ENCODE measurements around the gene GIT2.
A peak's percentile ranks its signal among the peaks of the same experiment; 100 is the strongest.

The GIT2 gene

DNA sequence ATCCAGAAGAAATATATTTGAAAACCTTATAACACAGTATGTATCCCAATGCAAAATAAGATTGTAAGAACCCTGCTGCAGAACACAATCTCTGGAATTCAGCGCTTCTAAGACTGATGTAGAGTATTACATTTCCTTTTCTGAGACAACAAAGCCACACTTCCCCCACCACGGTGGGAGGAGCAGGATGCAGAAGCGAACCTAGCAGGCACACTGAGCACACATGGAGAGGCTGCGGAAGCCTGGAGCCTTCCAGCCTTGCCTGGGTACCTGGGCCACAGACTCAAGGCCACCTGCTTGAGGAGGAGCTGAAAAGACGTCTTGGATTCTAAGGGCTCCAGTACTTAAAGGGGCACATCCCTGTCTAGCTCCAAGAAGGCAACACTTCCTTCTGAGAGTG, 49.7 kb downstream of the GIT2 start:
- no peaks in the 10 kb centered on the region for H3K79me1 ChIP-seq (ENCODE audit: low read length)
- H3K9ac ChIP-seq (ENCODE audit: low read length), result no peak overlapping the region
- no peak overlapping the region for H2BK120ac ChIP-seq (ENCODE audit: insufficient read depth, low read length, poor library complexity)
- no peak overlapping the region for H3K4me2 ChIP-seq (ENCODE audit: low read length)
- H3K27me3 ChIP-seq (ENCODE audit: insufficient read depth, low read length), result no peaks in the 10 kb centered on the region
- H4K12ac ChIP-seq (ENCODE audit: low read depth, low read length), result no peak overlapping the region
- H3K27ac ChIP-seq (ENCODE audit: low read depth, low read length), result no peak overlapping the region
- no peak overlapping the region for H3K4ac ChIP-seq (ENCODE audit: low read depth, low read length)
- no peak overlapping the region for H2AK5ac ChIP-seq (ENCODE audit: low read length)
- H3K4me1 ChIP-seq (ENCODE audit: control insufficient read depth in 1 of 2, insufficient read depth in 2 of 2, low read length in 2 of 2), result peaks cover 0 to 2% of the 10 kb centered on the region in 2 experiments
- no peak overlapping the region for H3K23ac ChIP-seq (ENCODE audit: low read length)
- H4K91ac ChIP-seq (ENCODE audit: low read depth, low read length), result no peak overlapping the region
- no peak overlapping the region for H3K4me3 ChIP-seq (ENCODE audit: low read depth, low read length)
- no peak overlapping the region for H3K18ac ChIP-seq (ENCODE audit: low read length)
- no peak overlapping the region for H2BK5ac ChIP-seq (ENCODE audit: low read depth, low read length, poor library complexity)
- H3K9me3 ChIP-seq (ENCODE audit: insufficient read depth, low read depth, low read length), result peaks cover 2% of the 10 kb centered on the region
- H3K36me3 ChIP-seq (ENCODE audit: control insufficient read depth in 1 of 2, insufficient read depth in 2 of 2, low read length in 2 of 2), result peaks cover 9 to 20% of the 10 kb centered on the region in 2 experiments
- no peak overlapping the region for H4K8ac ChIP-seq (ENCODE audit: low read depth, low read length)
- H2AFZ ChIP-seq (ENCODE audit: insufficient read depth, low read length, poor library complexity), result no peak overlapping the region
- DNase-seq, result no peak
- no CpG with 5 or more reads among the region's 5 CpGs for WGBS (ENCODE audit: extremely low coverage, insufficient coverage, insufficient read length)
- no peak overlapping the region for H2BK12ac ChIP-seq (ENCODE audit: low read length)
- H3K79me2 ChIP-seq (ENCODE audit: control insufficient read depth, insufficient read depth, low read length, poor library complexity), result no peaks in the 10 kb centered on the region
- no peak overlapping the region for H3K14ac ChIP-seq (ENCODE audit: low read length)

DNA sequence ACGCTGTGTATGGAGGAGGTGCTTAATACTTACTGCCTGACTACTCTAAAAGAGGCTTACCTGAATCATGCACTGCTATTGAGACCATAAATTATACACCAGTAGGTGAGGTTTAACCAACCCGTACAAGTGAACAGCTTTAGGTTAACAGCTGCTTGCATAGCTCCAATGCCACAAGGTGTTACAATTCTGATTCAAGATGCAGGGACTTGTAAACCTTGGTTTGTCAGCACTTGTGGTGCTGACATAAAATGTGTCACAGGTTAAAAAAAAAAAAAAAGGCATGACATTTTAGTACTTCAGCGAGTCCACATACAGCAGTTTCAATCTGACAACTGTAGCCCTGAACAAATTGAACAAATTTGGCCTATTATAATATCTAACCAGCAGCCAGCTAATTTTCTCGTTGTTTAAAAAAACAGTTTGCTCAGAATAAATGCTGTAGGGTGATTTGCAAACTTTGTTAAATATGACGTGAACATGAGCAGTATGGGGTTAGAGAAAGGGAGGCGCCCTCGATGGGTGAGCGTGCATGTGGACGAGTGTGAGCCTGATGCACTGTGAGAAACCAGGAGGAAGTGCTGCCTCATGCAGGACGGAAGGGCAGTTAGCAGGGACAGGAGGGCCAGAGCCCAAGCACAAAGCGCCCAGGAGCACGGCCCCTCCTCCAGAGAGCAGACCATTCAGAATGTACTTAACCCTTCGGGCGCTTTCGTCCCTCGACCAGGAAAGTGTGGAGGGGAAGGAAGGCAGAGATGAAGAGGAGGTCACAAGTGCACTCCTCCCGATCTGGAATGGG, 51.4 kb downstream of the GIT2 start:
- Histone ChIP-seq H3K23ac (ENCODE audit: low read length) (no peak overlapping the region), H3K79me2 (ENCODE audit: control insufficient read depth, insufficient read depth, low read length, poor library complexity) (no peaks in the 10 kb centered on the region), H3K9ac (ENCODE audit: low read length) (no peak overlapping the region), H2BK5ac (ENCODE audit: low read depth, low read length, poor library complexity) (no peak overlapping the region), H3K4ac (ENCODE audit: low read depth, low read length) (no peak overlapping the region), H2BK12ac (ENCODE audit: low read length) (no peak overlapping the region), H2BK120ac (ENCODE audit: insufficient read depth, low read length, poor library complexity) (no peak overlapping the region), H3K27me3 (ENCODE audit: insufficient read depth, low read length) (no peaks in the 10 kb centered on the region), H3K18ac (ENCODE audit: low read length) (no peak overlapping the region), H3K27ac (ENCODE audit: low read depth, low read length) (no peak overlapping the region), H4K12ac (ENCODE audit: low read depth, low read length) (no peak overlapping the region), H3K14ac (ENCODE audit: low read length) (no peak overlapping the region), H2AFZ (ENCODE audit: insufficient read depth, low read length, poor library complexity) (no peak overlapping the region), H3K4me1 (ENCODE audit: control insufficient read depth in 1 of 2, insufficient read depth in 2 of 2, low read length in 2 of 2) (peaks cover 0 to 2% of the 10 kb centered on the region in 2 experiments), H4K91ac (ENCODE audit: low read depth, low read length) (no peak overlapping the region), H3K4me3 (ENCODE audit: low read depth, low read length) (no peak overlapping the region), H4K8ac (ENCODE audit: low read depth, low read length) (peak overlapping the region; percentile 2), H3K79me1 (ENCODE audit: low read length) (no peaks in the 10 kb centered on the region), H3K4me2 (ENCODE audit: low read length) (peak overlapping the region; percentile 8), H2AK5ac (ENCODE audit: low read length) (no peak overlapping the region), H3K9me3 (ENCODE audit: insufficient read depth, low read depth, low read length) (peaks cover 2% of the 10 kb centered on the region), H3K36me3 (ENCODE audit: control insufficient read depth in 1 of 2, insufficient read depth in 2 of 2, low read length in 2 of 2) (peaks cover 8 to 16% of the 10 kb centered on the region in 2 experiments)
- DNase-seq, result peak; percentile 75 to 92
- WGBS (ENCODE audit: extremely low coverage, insufficient coverage, insufficient read length), result no CpG with 5 or more reads among the region's 17 CpGs

DNA sequence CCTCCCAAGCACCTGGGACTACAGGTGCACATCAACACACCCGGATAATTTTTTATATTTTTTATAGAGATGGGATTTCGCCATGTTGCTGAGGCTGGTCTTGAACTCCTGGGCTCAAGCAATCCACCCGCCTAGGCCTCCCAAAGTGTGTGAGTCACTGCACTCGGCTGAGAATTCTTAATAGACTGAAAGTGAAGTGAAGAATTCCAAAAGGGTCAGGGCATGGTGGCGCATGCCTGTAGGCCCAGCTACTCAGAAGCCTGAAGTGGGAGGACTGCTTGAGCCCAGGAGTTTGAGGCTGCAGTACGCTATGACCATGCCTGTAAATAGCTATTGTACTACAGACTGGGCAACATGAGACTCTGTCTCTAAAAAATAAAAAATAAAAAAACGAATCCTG, 52.4 kb downstream of the GIT2 start:
- no peaks in the 10 kb centered on the region for H3K79me2 ChIP-seq (ENCODE audit: control insufficient read depth, insufficient read depth, low read length, poor library complexity)
- H3K4ac ChIP-seq (ENCODE audit: low read depth, low read length), result no peak overlapping the region
- H4K91ac ChIP-seq (ENCODE audit: low read depth, low read length), result no peak overlapping the region
- no peak overlapping the region for H4K12ac ChIP-seq (ENCODE audit: low read depth, low read length)
- H3K23ac ChIP-seq (ENCODE audit: low read length), result no peak overlapping the region
- H4K8ac ChIP-seq (ENCODE audit: low read depth, low read length), result no peak overlapping the region
- H3K36me3 ChIP-seq (ENCODE audit: control insufficient read depth in 1 of 2, insufficient read depth in 2 of 2, low read length in 2 of 2), result peaks cover 10 to 17% of the 10 kb centered on the region in 2 experiments
- H2BK5ac ChIP-seq (ENCODE audit: low read depth, low read length, poor library complexity), result no peak overlapping the region
- H3K9ac ChIP-seq (ENCODE audit: low read length), result no peak overlapping the region
- no peak overlapping the region for H3K4me2 ChIP-seq (ENCODE audit: low read length)
- H3K27me3 ChIP-seq (ENCODE audit: insufficient read depth, low read length), result no peaks in the 10 kb centered on the region
- no peak overlapping the region for H3K4me3 ChIP-seq (ENCODE audit: low read depth, low read length)
- H2AFZ ChIP-seq (ENCODE audit: insufficient read depth, low read length, poor library complexity), result no peak overlapping the region
- no peak overlapping the region for H2AK5ac ChIP-seq (ENCODE audit: low read length)
- WGBS (ENCODE audit: extremely low coverage, insufficient coverage, insufficient read length), result no CpG with 5 or more reads among the region's 7 CpGs
- peaks cover 0 to 2% of the 10 kb centered on the region in 2 experiments for H3K4me1 ChIP-seq (ENCODE audit: control insufficient read depth in 1 of 2, insufficient read depth in 2 of 2, low read length in 2 of 2)
- H3K27ac ChIP-seq (ENCODE audit: low read depth, low read length), result no peak overlapping the region
- no peak overlapping the region for H3K18ac ChIP-seq (ENCODE audit: low read length)
- DNase-seq, result peak; percentile 86 to 91
- H3K14ac ChIP-seq (ENCODE audit: low read length), result no peak overlapping the region
- H3K79me1 ChIP-seq (ENCODE audit: low read length), result no peaks in the 10 kb centered on the region
- H2BK120ac ChIP-seq (ENCODE audit: insufficient read depth, low read length, poor library complexity), result no peak overlapping the region
- H3K9me3 ChIP-seq (ENCODE audit: insufficient read depth, low read depth, low read length), result peaks cover 2% of the 10 kb centered on the region
- H2BK12ac ChIP-seq (ENCODE audit: low read length), result no peak overlapping the region

DNA sequence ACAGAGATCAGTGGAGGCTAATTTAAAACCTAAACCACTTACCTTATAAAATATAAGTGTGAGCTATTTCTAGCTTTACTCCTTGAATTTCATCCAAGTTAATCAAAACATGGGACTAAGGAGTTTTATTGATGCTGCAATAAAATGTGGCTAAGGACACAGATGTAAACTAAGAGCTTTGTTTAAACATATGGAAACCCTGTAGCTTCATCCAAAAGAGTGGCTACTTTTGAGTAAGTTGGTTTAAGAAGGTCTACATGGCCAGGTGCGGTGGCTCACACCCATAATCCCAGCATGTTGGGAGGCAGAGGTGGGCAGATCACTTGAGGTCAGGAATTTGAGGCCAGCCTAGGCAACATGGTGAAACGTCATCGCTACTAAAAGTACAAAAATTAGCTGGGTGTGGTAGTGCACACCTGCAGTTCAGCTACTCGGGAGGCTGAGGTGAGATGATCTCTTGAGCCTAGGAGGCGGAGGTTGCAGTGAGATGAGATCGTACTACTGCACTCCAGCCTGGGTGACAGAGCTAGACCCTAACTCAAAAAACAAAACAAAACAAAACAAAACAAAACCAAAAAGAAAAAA, 55.7 kb downstream of the GIT2 start:
- no peaks in the 10 kb centered on the region for H3K79me1 ChIP-seq (ENCODE audit: low read length)
- no peak overlapping the region for H3K23ac ChIP-seq (ENCODE audit: low read length)
- no peak overlapping the region for H2BK5ac ChIP-seq (ENCODE audit: low read depth, low read length, poor library complexity)
- peaks cover 10 to 31% of the 10 kb centered on the region in 2 experiments for H3K36me3 ChIP-seq (ENCODE audit: control insufficient read depth in 1 of 2, insufficient read depth in 2 of 2, low read length in 2 of 2)
- H3K27me3 ChIP-seq (ENCODE audit: insufficient read depth, low read length), result no peaks in the 10 kb centered on the region
- no peak overlapping the region for H3K18ac ChIP-seq (ENCODE audit: low read length)
- no peak overlapping the region for H4K12ac ChIP-seq (ENCODE audit: low read depth, low read length)
- no peak overlapping the region for H3K14ac ChIP-seq (ENCODE audit: low read length)
- H2AFZ ChIP-seq (ENCODE audit: insufficient read depth, low read length, poor library complexity), result no peak overlapping the region
- no peak overlapping the region for H2AK5ac ChIP-seq (ENCODE audit: low read length)
- no peak overlapping the region for H4K91ac ChIP-seq (ENCODE audit: low read depth, low read length)
- no peak overlapping the region for H3K27ac ChIP-seq (ENCODE audit: low read depth, low read length)
- no peak overlapping the region for H3K9ac ChIP-seq (ENCODE audit: low read length)
- WGBS (ENCODE audit: extremely low coverage, insufficient coverage, insufficient read length), result no CpG with 5 or more reads among the region's 6 CpGs
- H3K4ac ChIP-seq (ENCODE audit: low read depth, low read length), result no peak overlapping the region
- no peak for DNase-seq
- no peaks in the 10 kb centered on the region for H3K79me2 ChIP-seq (ENCODE audit: control insufficient read depth, insufficient read depth, low read length, poor library complexity)
- H3K4me3 ChIP-seq (ENCODE audit: low read depth, low read length), result no peak overlapping the region
- H2BK12ac ChIP-seq (ENCODE audit: low read length), result no peak overlapping the region
- H3K4me1 ChIP-seq (ENCODE audit: control insufficient read depth in 1 of 2, insufficient read depth in 2 of 2, low read length in 2 of 2), result peaks cover 0 to 2% of the 10 kb centered on the region in 2 experiments
- no peak overlapping the region for H4K8ac ChIP-seq (ENCODE audit: low read depth, low read length)
- H3K4me2 ChIP-seq (ENCODE audit: low read length), result no peak overlapping the region
- peaks cover 2% of the 10 kb centered on the region for H3K9me3 ChIP-seq (ENCODE audit: insufficient read depth, low read depth, low read length)
- H2BK120ac ChIP-seq (ENCODE audit: insufficient read depth, low read length, poor library complexity), result no peak overlapping the region
